Stromal cell of bone marrow (primary cell): Measurements from ENCODE around the gene MAPKAP1.
"Not testable (repeated sequence)": the region's sequence is repeated elsewhere in the genome, so short reads cannot be mapped to it uniquely, and the experiment has no call there.

Source experiments
- DNase-seq: peaks from one replicate; pipeline ENCODE4 v3.0.0-alpha.2; 2012; ENCODE audit warnings: low read depth

The MAPKAP1 gene

DNA sequence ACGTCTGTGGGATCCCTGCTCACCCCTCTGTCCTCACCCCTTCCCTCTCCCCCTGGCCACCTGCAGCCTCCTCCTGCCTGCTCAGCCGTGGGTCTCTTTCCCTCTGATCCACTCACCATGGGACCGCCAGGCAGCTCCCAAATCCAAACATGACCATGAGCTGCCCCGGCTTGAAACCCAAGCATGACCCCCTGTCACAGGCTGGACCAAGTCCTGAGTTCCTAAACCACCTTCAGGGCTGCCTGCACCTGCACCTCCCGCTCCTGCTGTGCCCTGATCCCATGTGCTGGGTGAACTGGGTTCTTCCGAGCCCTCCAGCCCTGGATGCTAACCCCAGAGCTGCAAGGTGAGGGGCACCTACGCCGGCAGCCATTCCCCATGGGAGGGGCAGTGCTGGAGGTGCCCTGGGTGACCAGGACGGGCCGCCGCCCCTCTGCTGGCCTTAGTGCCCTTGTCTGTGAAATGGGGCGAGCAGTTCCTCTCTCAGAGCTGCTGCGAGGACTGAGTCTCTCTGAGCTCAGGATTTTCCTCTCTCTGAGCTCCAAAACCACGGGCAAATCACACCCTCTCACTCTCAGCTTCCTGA is 295.7 kb downstream of the MAPKAP1 start:
- DNase-seq, result no peak

DNA sequence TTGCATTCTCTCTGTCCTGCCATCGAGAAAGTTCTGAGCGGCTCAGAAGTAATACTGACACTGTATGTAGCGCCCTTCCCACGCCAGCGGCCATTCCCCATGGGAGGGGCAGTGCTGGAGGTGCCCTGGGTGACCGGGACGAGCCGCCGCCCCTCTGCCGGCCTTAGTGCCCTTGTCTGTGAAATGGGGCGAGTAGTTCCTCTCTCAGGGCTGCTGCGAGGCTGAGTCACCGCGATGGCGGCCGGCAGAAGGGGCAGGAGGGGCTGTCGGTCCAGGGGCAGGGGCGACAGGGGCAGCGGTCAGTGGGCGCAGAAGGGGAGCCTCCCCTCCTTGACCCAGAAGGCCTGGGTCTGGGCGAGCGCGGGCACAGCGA is 296.5 kb downstream of the MAPKAP1 start:
- DNase-seq, result no peak

- no peak for DNase-seq
These were observed 297.1 kb downstream of the MAPKAP1 start for GRCh38 chr9:125409637-125410521.

GRCh38 chr9:125409217-125409636 is 297.8 kb downstream of the MAPKAP1 start:
- DNase-seq, result no peak

DNA sequence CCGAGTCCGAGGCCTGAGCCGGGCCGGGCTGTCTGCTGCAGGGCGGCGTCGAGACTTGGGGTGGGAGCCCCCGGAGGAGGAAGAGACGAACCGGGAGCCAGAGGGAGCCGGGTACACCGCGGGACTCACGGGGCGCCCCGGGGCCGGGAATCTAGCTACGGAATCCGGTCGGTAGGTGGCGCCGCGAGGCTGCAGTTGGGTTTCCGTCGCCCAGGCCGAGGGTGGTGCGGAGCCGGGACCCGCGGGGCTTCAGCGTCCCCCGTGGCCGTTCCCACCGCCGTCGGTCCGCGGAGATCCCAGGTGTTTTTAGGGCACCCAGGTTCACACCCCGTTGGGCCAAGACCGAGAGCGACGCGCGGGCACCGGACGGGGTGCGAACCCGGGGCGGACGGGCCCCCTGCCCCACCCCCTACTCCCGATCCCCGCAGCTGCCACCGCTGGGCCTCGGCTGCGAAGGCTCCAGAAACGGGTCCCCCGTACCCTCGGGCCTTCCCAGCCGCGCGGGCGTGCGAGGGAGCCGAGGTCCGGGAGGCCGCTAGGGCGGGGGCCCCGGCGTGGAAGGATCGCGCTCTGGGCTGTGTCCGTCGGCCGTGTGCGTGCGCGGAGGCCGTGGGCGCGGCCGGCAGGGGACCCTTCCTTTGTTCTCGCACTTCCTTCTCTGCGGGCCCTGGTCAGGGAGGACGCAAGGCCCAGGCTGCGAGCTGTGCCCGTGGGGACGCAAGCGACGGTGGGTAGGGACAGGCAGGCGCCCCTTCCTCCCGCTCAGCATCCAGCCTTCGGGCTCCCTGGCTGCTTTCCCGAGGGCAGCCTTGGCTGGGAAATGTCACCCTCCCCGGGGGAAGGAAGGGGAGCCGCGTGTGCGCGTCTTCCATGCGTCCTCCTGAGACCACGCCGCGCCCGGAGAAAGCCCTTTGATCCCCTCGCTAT is 298.8 kb downstream of the MAPKAP1 start:
- DNase-seq, result peak; percentile 38

GRCh38 chr9:125407432-125407973 is 299.5 kb downstream of the MAPKAP1 start:
- DNase-seq, result no peak

DNA sequence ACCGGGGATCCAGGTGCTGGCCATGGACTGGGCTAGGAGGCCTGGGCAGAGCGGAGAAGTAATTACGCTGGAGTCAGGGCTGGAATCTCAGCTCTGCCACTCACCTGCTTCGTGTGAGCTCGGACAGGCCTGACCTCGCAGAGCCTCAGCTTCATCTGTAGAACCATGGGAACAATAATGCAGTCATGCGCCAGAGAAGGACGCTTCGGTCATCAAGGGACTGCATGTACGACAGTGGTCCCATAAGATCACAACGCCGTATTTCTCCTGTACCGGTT is 300.3 kb downstream of the MAPKAP1 start:
- DNase-seq, result no peak

GRCh38 chr9:125405938-125406809 is 300.8 kb downstream of the MAPKAP1 start:
- no peak for DNase-seq

DNA sequence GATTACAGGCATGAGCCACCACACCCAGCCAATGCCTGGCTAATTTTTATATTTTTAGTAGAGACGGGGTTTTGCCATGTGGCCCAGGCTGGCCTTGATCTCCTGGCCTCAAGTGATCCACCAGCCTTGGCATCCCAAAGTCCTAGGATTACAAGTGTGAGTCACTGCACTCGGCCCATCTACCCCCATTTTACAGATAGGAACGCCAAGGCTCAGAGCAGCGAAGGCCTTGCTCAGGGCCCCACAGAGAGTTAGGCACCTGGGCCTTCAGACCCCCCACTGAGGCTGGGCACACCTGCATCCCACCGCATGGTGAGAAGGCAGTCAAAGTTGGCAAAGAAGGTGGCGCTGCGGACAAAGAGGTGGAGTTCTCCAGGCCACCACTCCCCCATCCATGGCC is 302.3 kb downstream of the MAPKAP1 start:
- no peak for DNase-seq

DNA sequence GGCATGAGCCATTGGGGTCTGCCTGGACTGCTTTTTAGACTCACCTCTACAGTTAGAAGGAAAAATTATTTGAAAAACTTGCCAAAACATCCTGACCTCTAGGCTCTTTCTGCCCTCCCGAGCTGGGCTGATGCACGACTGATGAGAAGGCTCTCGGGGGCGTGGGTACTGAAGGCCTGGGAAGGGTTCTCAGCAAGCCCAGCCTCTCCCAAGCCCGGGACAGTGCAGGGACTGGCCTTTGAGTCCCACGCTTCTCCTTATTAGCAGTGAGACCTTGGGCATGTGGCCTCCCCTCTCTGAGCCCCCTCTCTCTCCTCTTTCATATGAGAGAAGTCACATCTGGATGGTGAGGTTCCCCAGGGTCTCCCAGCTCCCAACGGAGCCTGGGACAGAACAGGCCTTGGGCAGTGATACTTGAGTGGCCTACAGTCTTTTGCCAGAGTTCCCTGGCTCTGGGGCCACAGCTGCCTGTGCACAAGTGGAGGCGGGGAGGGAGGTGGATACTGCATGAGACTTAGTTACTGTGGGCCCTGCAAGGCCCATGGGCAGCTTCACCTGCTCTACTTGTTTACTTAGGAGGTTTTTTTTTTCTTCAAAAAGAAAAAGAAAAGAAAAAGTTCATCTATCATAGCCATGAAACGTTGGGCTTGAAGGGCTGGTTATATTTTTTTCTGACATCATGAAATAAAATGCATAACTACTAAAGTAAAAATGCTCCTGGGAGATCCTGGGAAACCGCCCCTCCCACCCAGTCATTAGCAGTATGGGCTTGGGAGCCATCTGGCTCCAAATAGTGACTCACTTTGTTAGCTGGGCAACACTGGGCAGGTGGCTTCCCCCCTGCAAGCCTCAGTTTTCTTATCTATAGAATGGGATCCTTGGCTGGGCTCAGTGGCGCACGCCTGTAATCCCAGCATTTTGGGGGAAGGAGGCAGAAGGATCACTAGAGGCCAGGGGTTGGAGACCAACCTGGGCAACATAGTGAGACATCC is 306.0 kb downstream of the MAPKAP1 start:
- no peak for DNase-seq

DNA sequence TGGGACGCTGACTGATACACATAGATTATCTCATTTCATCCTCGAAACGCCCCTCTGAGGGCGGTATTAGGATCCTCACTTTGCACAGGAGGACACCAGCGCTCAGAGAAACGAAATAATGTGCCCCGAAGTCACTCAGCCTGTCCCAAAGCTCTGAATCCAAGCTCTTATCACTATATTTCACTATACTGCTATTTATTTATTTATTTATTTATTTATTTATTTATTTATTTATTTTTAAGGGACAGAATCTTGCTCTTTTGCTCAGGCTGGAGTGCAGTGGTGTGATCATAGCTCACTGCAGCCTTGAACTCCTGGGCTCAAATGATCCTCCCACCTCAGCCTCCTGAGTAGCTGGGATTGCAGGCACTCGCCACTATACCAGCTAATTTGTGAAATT is 306.8 kb downstream of the MAPKAP1 start:
- DNase-seq, result not testable (repeated sequence)

DNA sequence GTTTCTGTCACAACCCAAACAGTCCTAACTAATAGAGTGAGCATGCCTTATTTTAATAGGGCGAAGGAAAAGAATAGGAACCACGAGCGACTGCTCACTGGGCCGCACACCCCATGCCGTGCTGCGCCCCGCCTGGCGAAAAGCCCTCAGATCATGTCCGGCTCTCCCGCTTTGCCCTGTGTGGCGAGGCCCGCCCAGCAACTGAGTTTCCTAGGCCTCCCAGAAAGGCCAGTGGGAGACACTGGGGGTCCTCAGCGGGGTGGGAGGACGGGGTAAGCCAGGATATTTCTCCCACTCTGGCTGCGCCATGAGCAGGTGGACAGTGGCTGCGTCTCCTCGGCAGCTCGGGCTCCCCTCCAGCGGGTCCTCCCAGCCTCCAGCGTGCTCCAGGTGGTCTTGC is 307.3 kb downstream of the MAPKAP1 start:
- DNase-seq, result no peak

DNA sequence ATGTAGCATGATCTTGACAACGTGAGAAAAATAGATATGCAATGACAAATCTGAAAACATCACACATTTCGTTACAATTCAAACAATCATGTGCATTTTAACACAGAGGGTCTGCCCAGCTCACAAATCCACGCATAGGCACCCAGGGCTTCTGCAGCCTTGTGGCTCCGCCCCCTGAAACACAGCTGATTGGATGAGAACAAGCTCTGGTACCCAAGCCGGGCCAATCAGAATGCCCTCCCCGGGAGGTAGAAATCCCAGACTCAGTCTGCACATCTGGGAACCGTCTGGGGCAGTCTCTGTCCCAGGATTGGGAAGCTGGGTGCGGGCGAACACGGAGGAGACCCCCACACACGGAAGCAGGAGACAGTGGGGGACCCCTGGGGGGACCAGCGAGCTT is 307.8 kb downstream of the MAPKAP1 start:
- no peak for DNase-seq

- no peak for DNase-seq
These were observed 308.8 kb downstream of the MAPKAP1 start for GRCh38 chr9:125398243-125398642.

- no peak for DNase-seq
These were observed 309.3 kb downstream of the MAPKAP1 start for GRCh38 chr9:125397736-125398135.

DNA sequence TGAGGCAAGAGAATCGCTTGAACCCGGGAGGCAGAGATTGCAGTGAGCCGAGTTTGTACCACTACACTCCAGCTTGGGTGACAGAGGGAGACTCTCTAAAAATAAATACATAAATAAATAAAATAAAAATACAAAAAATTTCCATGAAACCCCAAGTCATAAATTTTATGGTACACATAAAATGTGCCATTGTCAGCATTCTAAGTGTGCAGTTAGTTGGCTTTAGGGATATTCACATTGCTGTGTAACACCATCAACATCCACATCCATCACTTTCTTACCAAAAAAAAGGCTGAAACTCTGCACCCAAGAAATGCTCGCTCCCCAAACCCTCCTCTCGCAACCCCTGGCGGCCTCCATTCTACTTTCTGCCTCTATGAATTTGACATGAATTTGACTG is 310.2 kb downstream of the MAPKAP1 start:
- no peak for DNase-seq

- no peak for DNase-seq
These were observed 313.6 kb downstream of the MAPKAP1 start for GRCh38 chr9:125393426-125393825.

DNA sequence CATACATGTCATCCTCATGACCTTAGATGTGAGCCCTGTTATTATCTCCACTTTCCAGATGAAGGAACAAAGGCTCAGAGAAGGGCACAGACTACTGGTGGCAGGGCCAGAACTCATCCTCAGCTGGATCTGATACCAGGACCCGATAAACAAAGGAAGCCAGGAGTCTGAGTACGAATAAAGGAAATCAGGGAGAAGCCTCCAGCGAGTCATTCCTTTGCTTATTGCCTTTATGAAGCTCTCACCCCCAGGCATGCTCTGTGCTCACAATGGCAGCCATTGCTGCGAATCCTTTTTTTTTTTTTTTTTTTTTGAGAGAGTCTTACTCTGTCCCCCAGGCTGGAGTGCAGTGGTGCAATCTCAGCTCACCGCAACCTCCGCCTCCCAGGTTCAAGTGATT is 315.3 kb downstream of the MAPKAP1 start:
- no peak for DNase-seq

- no peak for DNase-seq
These were observed 318.0 kb downstream of the MAPKAP1 start for GRCh38 chr9:125388978-125389377.

DNA sequence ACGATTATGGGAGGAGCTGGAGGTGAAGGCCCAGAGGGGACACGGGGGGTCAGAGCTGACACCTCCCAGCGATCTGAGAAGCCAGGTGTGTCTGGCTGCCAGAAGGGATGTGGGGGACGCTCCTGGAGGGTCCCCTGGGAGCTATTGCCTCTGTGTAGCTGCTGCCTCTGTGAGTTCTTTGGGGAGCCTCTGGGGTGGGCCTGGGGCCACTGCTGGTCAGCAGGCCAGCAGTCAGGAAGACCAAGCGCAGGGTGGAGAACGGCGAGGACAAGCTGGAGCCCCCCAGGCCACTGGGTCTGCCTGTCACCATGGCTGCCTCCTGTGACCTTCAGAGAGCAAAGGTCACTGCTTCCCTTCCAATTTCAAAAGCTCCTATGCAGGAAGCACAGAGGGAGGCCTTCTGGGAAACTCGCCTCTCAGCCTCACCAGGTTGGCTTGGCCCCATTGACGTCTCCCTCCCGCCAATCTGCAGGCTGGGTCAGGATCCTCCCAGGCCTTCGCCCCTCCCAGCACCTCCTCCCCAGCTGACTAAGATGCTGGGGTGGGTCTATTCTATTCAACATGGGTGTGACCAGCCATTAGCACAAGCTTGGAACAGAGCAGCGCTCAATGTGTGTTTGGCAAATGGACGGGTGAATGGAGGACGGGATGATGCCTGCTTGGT is 319.0 kb downstream of the MAPKAP1 start:
- DNase-seq, result no peak
